H1 (cell line): ENCODE data around the gene BBX. TPM values are rescaled to one million over a fixed set of nuclear protein-coding genes. Genes with fewer than 3 reads are reported as not detected.

ENCODE experiments used
- CTCF ChIA-PET: fragments of 300-600 bp; sonication (Branson Sonifier 250); formaldehyde crosslinking; loops from one replicate; lab custom pipeline; 2021; ENCODE audit not compliant: partially characterized antibody; lab: Charles Lee
- POLR2A ChIA-PET: fragments of 300-600 bp; sonication (Branson Sonifier 250); formaldehyde crosslinking; loops from one replicate; lab custom pipeline; 2021; ENCODE audit warnings: inconsistent platforms; ENCODE audit not compliant: partially characterized antibody; lab: Charles Lee
- DNase-seq, 2 experiments: peaks; one replicate each; pipeline versions ENCODE4 v3.0.0 to v3.0.0-alpha.2; 2010 to 2022; ENCODE audit warnings: low spot score in 2 of 2, low read depth in 1 of 2, mixed read lengths in 1 of 2
- FAIRE-seq: peaks from 2 replicates; lab custom pipeline; 2011; peaks lifted over from hg19 to GRCh38; lab: Jason Lieb, UNC
- H2AFZ ChIP-seq: 2 replicates; pipeline ENCODE4 v1.8.1; 2012; ENCODE audit warnings: low read length, inconsistent platforms
- H2AK5ac ChIP-seq: 2 replicates; pipeline ENCODE4 v1.6.1; 2013; ENCODE audit warnings: low read depth, low read length
- H2BK120ac ChIP-seq: replicated peaks from 2 replicates; pipeline ENCODE3; 2013; ENCODE audit warnings: low read depth, low read length, inconsistent platforms
- H2BK12ac ChIP-seq: 2 replicates; pipeline ENCODE4 v1.6.1; 2013; ENCODE audit warnings: low read depth, low read length
- H2BK15ac ChIP-seq: 2 replicates; pipeline ENCODE4 v1.6.1; 2013; ENCODE audit warnings: low read length
- H2BK20ac ChIP-seq: 2 replicates; pipeline ENCODE4 v1.6.1; 2013; ENCODE audit warnings: low read length
- H2BK5ac ChIP-seq: 2 replicates; pipeline ENCODE4 v1.6.1; 2013; ENCODE audit warnings: low read depth, low read length
- H3K14ac ChIP-seq: 2 replicates; pipeline ENCODE4 v1.6.1; 2013; ENCODE audit warnings: inconsistent platforms; ENCODE audit not compliant: insufficient read length
- H3K18ac ChIP-seq: 2 replicates; pipeline ENCODE4 v1.6.1; 2013; ENCODE audit warnings: low read length; ENCODE audit errors: extremely low read depth
- H3K23ac ChIP-seq: 2 replicates; pipeline ENCODE4 v1.6.1; 2013; ENCODE audit warnings: inconsistent platforms; ENCODE audit not compliant: insufficient read length
- H3K23me2 ChIP-seq: 2 replicates; pipeline ENCODE4 v1.6.1; 2013; ENCODE audit warnings: low read depth, low read length
- H3K27ac ChIP-seq: 2 replicates; pipeline ENCODE4 v1.6.1; 2011; ENCODE audit warnings: low read depth, low read length, inconsistent platforms
- H3K27me3 ChIP-seq, 4 experiments: replicated peaks in 1 of 4; 1 replicate in 1 of 4; 2 replicates in 3 of 4; pipeline versions ENCODE4 v1.6.1 to v1.8.1; 2011 to 2013; ENCODE audit warnings: low read length in 3 of 4, mild to moderate bottlenecking in 3 of 4, inconsistent platforms in 2 of 4, mixed read lengths in 2 of 4, moderate library complexity in 1 of 4; ENCODE audit not compliant: control insufficient read depth in 3 of 4, insufficient read depth in 3 of 4; ENCODE audit errors: extremely low read depth in 1 of 4
- H3K36me3 ChIP-seq, 4 experiments: 2 replicates each; pipeline versions ENCODE4 v1.6.1 to v1.8.1; 2011 to 2013; ENCODE audit warnings: mild to moderate bottlenecking in 4 of 4, low read length in 3 of 4, moderate library complexity in 2 of 4, control low read depth in 1 of 4, inconsistent platforms in 1 of 4; ENCODE audit not compliant: insufficient read depth in 4 of 4, control insufficient read depth in 2 of 4
- H3K4ac ChIP-seq: replicated peaks from 2 replicates; pipeline ENCODE3; 2013; ENCODE audit warnings: low read length, low read depth, mixed read lengths, inconsistent platforms; ENCODE audit not compliant: insufficient read length
- H3K4me1 ChIP-seq, 4 experiments: replicated peaks in 1 of 4; 1 replicate in 1 of 4; 2 replicates in 3 of 4; pipeline versions ENCODE4 v1.6.1 to v1.8.1; 2011 to 2013; ENCODE audit warnings: low read length in 3 of 4, inconsistent platforms in 2 of 4, mixed read lengths in 1 of 4; ENCODE audit not compliant: insufficient read depth in 4 of 4, control insufficient read depth in 3 of 4
- H3K4me2 ChIP-seq, 2 experiments: 2 replicates each; pipeline versions ENCODE4 v1.6.1 to v1.8.1; 2011 to 2013; ENCODE audit warnings: low read depth in 2 of 2, low read length in 2 of 2, control low read depth in 1 of 2, inconsistent platforms in 1 of 2, mild to moderate bottlenecking in 1 of 2; ENCODE audit not compliant: insufficient read depth in 1 of 2
- H3K4me3 ChIP-seq, 4 experiments: fragments of 200-600, 300-600 bp in 1 of 4; sonication (generic), shearing (Covaris generic), sonication (Bioruptor Twin) in 1 of 4; 2 replicates each; pipeline versions ENCODE4 v1.5.1 to v1.8.1; 2011 to 2016; ENCODE audit warnings: low read length in 4 of 4, low read depth in 3 of 4, control low read depth in 2 of 4, inconsistent platforms in 2 of 4, mild to moderate bottlenecking in 2 of 4, mixed read lengths in 1 of 4, moderate library complexity in 1 of 4; ENCODE audit not compliant: insufficient read depth in 2 of 4; ENCODE audit errors: extremely low read depth in 1 of 4
- H3K56ac ChIP-seq: replicated peaks from 2 replicates; pipeline ENCODE3; 2013; ENCODE audit warnings: low read depth, mild to moderate bottlenecking, mixed read lengths, low read length, inconsistent platforms; ENCODE audit not compliant: insufficient read length
- H3K79me1 ChIP-seq: 2 replicates; pipeline ENCODE4 v1.6.1; 2013; ENCODE audit warnings: low read depth, low read length, control low read depth
- H3K79me2 ChIP-seq, 2 experiments: 2 replicates each; pipeline versions ENCODE4 v1.6.1 to v1.8.1; 2012 to 2013; ENCODE audit warnings: low read length in 2 of 2, mild to moderate bottlenecking in 2 of 2, inconsistent platforms in 1 of 2; ENCODE audit not compliant: insufficient read depth in 2 of 2, control insufficient read depth in 1 of 2
- H3K9ac ChIP-seq, 4 experiments: replicated peaks in 1 of 4; 1 replicate in 1 of 4; 2 replicates in 3 of 4; pipeline versions ENCODE4 v1.6.1 to v1.8.1; 2011 to 2013; ENCODE audit warnings: low read depth in 3 of 4, low read length in 3 of 4, control low read depth in 2 of 4, mild to moderate bottlenecking in 2 of 4, moderate library complexity in 2 of 4, inconsistent platforms in 1 of 4; ENCODE audit errors: extremely low read depth in 1 of 4
- H3K9me3 ChIP-seq, 2 experiments: 2 replicates each; pipeline versions ENCODE4 v1.6.1 to v1.8.1; 2012 to 2013; ENCODE audit warnings: mild to moderate bottlenecking in 2 of 2, moderate library complexity in 2 of 2, control low read depth in 1 of 2, inconsistent platforms in 1 of 2, low read depth in 1 of 2, low read length in 1 of 2, mixed read lengths in 1 of 2; ENCODE audit not compliant: insufficient read depth in 2 of 2
- H4K20me1 ChIP-seq, 2 experiments: replicated peaks in 1 of 2; 2 replicates each; pipeline versions ENCODE3 to v1.8.1; 2011 to 2013; ENCODE audit warnings: inconsistent platforms in 2 of 2, low read length in 2 of 2, mild to moderate bottlenecking in 1 of 2; ENCODE audit not compliant: insufficient read depth in 2 of 2, control insufficient read depth in 1 of 2
- H4K5ac ChIP-seq: 2 replicates; pipeline ENCODE4 v1.6.1; 2013; ENCODE audit warnings: low read length, low read depth, mixed read lengths, inconsistent platforms; ENCODE audit not compliant: insufficient read length
- H4K8ac ChIP-seq: 2 replicates; pipeline ENCODE4 v1.8.0; 2013; ENCODE audit warnings: mild to moderate bottlenecking, moderate library complexity, low read length, inconsistent platforms; ENCODE audit not compliant: insufficient read depth; ENCODE audit errors: extremely low read depth
- H4K91ac ChIP-seq: replicated peaks from 2 replicates; pipeline ENCODE3; 2013; ENCODE audit warnings: low read length, mixed read lengths, inconsistent platforms; ENCODE audit not compliant: insufficient read length
- CBX5 ChIP-seq: fragments of 300-800, 300-1000 bp; sonication (generic); IDR thresholded peaks from 2 replicates; pipeline ENCODE4 v1.7.1; 2016; ENCODE audit warnings: antibody characterized with exemption, low read length, low read depth
- EP300 ChIP-seq, 2 experiments: IDR thresholded peaks; 1 replicate in 1 of 2; 2 replicates in 1 of 2; pipeline ENCODE4 v1.6.1; 2011 to 2012; ENCODE audit warnings: low read depth in 2 of 2, low read length in 2 of 2, mild to moderate bottlenecking in 2 of 2, borderline replicate concordance in 1 of 2, inconsistent platforms in 1 of 2, moderate library complexity in 1 of 2
- EZH2 ChIP-seq: fragments of 200-600 bp; sonication (generic); IDR thresholded peaks from 2 replicates; pipeline ENCODE4 v1.7.1; 2012; ENCODE audit warnings: low read depth, mild to moderate bottlenecking, moderate library complexity, low read length, inconsistent platforms; ENCODE audit not compliant: severe bottlenecking
- FOSL1 ChIP-seq: IDR thresholded peaks from 2 replicates; pipeline ENCODE4 v1.6.1; 2011; ENCODE audit warnings: mild to moderate bottlenecking, low read depth, low read length, moderate library complexity; ENCODE audit not compliant: insufficient read depth
- GTF2F1 ChIP-seq: IDR thresholded peaks from 2 replicates; pipeline ENCODE4 v1.6.1; 2012; ENCODE audit warnings: low read depth, low read length, improper control_type of control experiment, borderline replicate concordance
- JUND ChIP-seq: IDR thresholded peaks from 2 replicates; pipeline ENCODE4 v1.6.1; 2011; ENCODE audit warnings: mild to moderate bottlenecking, improper control_type of control experiment, low read length
- POLR2A ChIP-seq, 2 experiments: IDR thresholded peaks; 1 replicate in 1 of 2; 2 replicates in 1 of 2; pipeline ENCODE4 v1.6.1; 2011; ENCODE audit warnings: low read depth in 2 of 2, low read length in 2 of 2, mild to moderate bottlenecking in 2 of 2; ENCODE audit errors: control extremely low read depth in 1 of 2
- YY1 ChIP-seq: IDR thresholded peaks from 2 replicates; pipeline ENCODE4 v1.6.1; 2011; ENCODE audit warnings: low read depth, mild to moderate bottlenecking, low read length
- ZNF274 ChIP-seq: IDR thresholded peaks from 2 replicates; pipeline ENCODE4 v1.7.0; 2012; ENCODE audit warnings: low read length, borderline replicate concordance; ENCODE audit errors: extremely low read depth
- WGBS, 2 experiments: shearing (Covaris generic) in 1 of 2; methylation state at CpG; one replicate each; pipeline versions ENCODE4 v1.1.6 to v1.1.7; 2013 to 2015; ENCODE audit warnings: low lambda C conversion rate in 2 of 2, mixed read lengths in 2 of 2, inconsistent platforms in 1 of 2, low coverage in 1 of 2, missing lambda C conversion rate in 1 of 2; ENCODE audit not compliant: insufficient replicate concordance in 2 of 2, insufficient coverage in 1 of 2, insufficient read length in 1 of 2; ENCODE audit errors: extremely low coverage in 1 of 2, missing lambda C conversion rate in 1 of 2; 5-methylcytosine and 5-hydroxymethylcytosine counted together
- polyA plus RNA-seq, 7 experiments: library from polyadenylated mRNA; depleted of rRNA in 3 of 7; stranded (reverse) in 5 of 7; unstranded in 2 of 7; fragments of >200 nt in 5 of 7; fragments of 200-250 nt in 2 of 7; gene quantifications; 1 replicate in 5 of 7; 2 replicates in 1 of 7; 4 replicates in 1 of 7; pipeline versions ENCODE4 v1.2.1 to v1.2.3, GENCODE V29; 2011 to 2013; ENCODE audit warnings: missing spikeins in 2 of 7, mixed read lengths in 2 of 7
- total RNA-seq: library from RNA; stranded (reverse); fragmentation: NEBNext Ultra II Directional; extraction: Animal tissue kit (Norgen Biotek cat#: 25700); gene quantifications from 2 replicates; pipeline ENCODE4 v1.2.1, GENCODE V29; 2021
- TF ChIP-seq, protein P1 (sequence below), 3 experiments: IDR thresholded peaks; 1 replicate in 2 of 3; 2 replicates in 1 of 3; pipeline versions ENCODE4 v1.5.1 to v1.6.1; 2011; ENCODE audit warnings: low read length in 3 of 3, mild to moderate bottlenecking in 3 of 3, inconsistent platforms in 2 of 3, low read depth in 1 of 3, moderate library complexity in 1 of 3; ENCODE audit not compliant: insufficient read depth in 1 of 3; ENCODE audit errors: control extremely low read depth in 1 of 3

Gene BBX
- total and polyA plus RNA-seq, 2 of the 8 experiments (the other 6 are each of a cell fraction or from before 2014, with no cell fraction given): 11.0 to 42.5 TPM

DNA sequence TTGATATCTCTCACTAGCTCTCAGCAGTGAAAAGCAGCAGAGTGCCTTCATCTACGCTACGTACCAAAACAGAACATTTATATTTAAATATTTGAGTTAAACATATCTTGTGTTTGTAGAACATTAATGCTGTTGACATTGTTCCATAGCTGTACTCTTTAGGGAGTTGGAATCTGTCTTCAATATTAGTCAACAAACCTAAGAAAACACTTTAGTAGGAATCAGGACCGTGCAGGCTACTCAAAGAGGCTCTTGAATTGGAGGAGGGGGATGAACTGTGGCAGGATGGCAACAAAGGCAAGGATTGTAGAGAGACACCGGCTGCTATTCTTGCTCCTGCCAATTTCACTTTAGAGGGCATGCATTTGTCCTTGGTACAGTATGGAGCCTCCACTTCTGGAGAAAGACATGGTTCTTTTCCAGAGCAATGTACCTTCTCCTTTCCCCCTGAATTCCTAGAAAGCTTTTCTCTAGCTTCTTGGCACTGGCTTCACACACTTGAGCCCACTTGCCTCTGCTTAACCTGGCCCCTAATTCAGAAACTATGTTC lies 302.1 kb downstream of the BBX start:
- ChIA-PET CTCF (interaction anchor here (0.9 to 1.3 kb wide), 2 partner anchors 13 to 21 kb away, joined by 5 to 6 read pairs; no protein-coding TSS in a partner anchor), POLR2A (no interaction called here)
- TF ChIP-seq EZH2 (no peak), EP300 (IDR thresholded peaks at IDR 0.05; ENCODE audit: borderline replicate concordance in 1 of 2, low read depth in 2 of 2, low read length in 2 of 2) (no peak), ZNF274 (no peak), CBX5 (no peak), POLR2A (IDR thresholded peaks at IDR 0.05; ENCODE audit: control extremely low read depth in 1 of 2, low read depth in 2 of 2, low read length in 2 of 2) (no peak), YY1 (no peak), FOSL1 (no peak), GTF2F1 (no peak), JUND (no peak)
- TF ChIP-seq, protein P1, sequence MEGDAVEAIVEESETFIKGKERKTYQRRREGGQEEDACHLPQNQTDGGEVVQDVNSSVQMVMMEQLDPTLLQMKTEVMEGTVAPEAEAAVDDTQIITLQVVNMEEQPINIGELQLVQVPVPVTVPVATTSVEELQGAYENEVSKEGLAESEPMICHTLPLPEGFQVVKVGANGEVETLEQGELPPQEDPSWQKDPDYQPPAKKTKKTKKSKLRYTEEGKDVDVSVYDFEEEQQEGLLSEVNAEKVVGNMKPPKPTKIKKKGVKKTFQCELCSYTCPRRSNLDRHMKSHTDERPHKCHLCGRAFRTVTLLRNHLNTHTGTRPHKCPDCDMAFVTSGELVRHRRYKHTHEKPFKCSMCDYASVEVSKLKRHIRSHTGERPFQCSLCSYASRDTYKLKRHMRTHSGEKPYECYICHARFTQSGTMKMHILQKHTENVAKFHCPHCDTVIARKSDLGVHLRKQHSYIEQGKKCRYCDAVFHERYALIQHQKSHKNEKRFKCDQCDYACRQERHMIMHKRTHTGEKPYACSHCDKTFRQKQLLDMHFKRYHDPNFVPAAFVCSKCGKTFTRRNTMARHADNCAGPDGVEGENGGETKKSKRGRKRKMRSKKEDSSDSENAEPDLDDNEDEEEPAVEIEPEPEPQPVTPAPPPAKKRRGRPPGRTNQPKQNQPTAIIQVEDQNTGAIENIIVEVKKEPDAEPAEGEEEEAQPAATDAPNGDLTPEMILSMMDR (IDR thresholded peaks at IDR 0.05; ENCODE audit: control extremely low read depth in 1 of 3, insufficient read depth in 1 of 3, low read depth in 1 of 3, low read length in 3 of 3): no peak
- H2BK120ac ChIP-seq: no peak overlapping the region
- H3K9ac ChIP-seq: no peak overlapping the region
- no peak overlapping the region for H3K18ac ChIP-seq
- no peak overlapping the region for H2BK15ac ChIP-seq
- FAIRE-seq (no peak), DNase-seq (no peak)
- H3K4me2 ChIP-seq: no peak overlapping the region
- H4K20me1 ChIP-seq: no peaks in the 10 kb centered on the region
- H3K56ac ChIP-seq: no peak overlapping the region
- H2BK12ac ChIP-seq: no peak overlapping the region
- no peaks in the 10 kb centered on the region for H3K4me1 ChIP-seq
- no peak overlapping the region for H2AK5ac ChIP-seq
- no peak overlapping the region for H3K27ac ChIP-seq
- no peak overlapping the region for H4K91ac ChIP-seq
- no peak overlapping the region for H3K23ac ChIP-seq
- no peaks in the 10 kb centered on the region; the same call in 1 of the 2 replicates for H3K79me1 ChIP-seq
- no peak overlapping the region for H4K5ac ChIP-seq
- no peaks in the 10 kb centered on the region for H3K79me2 ChIP-seq
- H3K14ac ChIP-seq: no peak overlapping the region
- peaks cover 0 to 1% (median 0%) of the 10 kb centered on the region in 4 experiments; a peak in 1 of 7 replicates for H3K27me3 ChIP-seq
- no peak overlapping the region for H2BK5ac ChIP-seq
- 97% methylated on average over 4 of the region's 4 CpGs; no CpG with 5 or more reads in 1 of the 2 experiments for WGBS, 2 experiments
- H3K4me3 ChIP-seq: no peak overlapping the region
- H4K8ac ChIP-seq: no peak overlapping the region
- H2BK20ac ChIP-seq: no peak overlapping the region
- H3K4ac ChIP-seq: no peak overlapping the region
- H3K9me3 ChIP-seq: no peaks in the 10 kb centered on the region
- H3K36me3 ChIP-seq: no peaks in the 10 kb centered on the region
- no peak overlapping the region for H2AFZ ChIP-seq
- no peaks in the 10 kb centered on the region for H3K23me2 ChIP-seq
